K562 (cell line): ENCODE results near the gene EFCAB5. TPM values are rescaled to one million over a fixed set of nuclear protein-coding genes. Genes with fewer than 3 reads are reported as not detected.

ENCODE experiments used
- ATAC-seq: fragments of 200-7000 bp; cut with Tn5 transposase; 3 replicates; pipeline ENCODE4 v1.9.1; 2020; ENCODE audit warnings: moderate library complexity
- BruUV-seq: library from RNA; stranded (reverse); fragments of 400-500 nt; replicated peaks from 2 replicates; lab custom pipeline; 2021; lab: Mats Ljungman, UMichigan
- CTCF ChIA-PET: fragments of 300-600 bp; formaldehyde crosslinking; extraction: SDS; loops from one replicate; lab custom pipeline; 2021; ENCODE audit warnings: low intra/inter-chr PET ratio; lab: Yijun Ruan, JAX
- POLR2A ChIA-PET: fragments of 300-600, 350-650 bp; sonication (Branson Sonifier 250); formaldehyde crosslinking; extraction: SDS; loops from one replicate; lab custom pipeline; 2021; ENCODE audit warnings: antibody characterized with exemption, inconsistent platforms; lab: Yijun Ruan, JAX
- DNase-seq, 4 experiments: peaks; one replicate each; pipeline versions ENCODE4 v3.0.0 to v3.0.0-alpha.2; 2011 to 2018; ENCODE audit warnings: low spot score in 3 of 4, mixed read lengths in 3 of 4; ENCODE audit errors: extremely low read depth in 1 of 4
- FAIRE-seq: peaks from 2 replicates; lab custom pipeline; 2011; peaks lifted over from hg19 to GRCh38; lab: Jason Lieb, UNC
- H2AFZ ChIP-seq: 2 replicates; pipeline ENCODE4 v1.6.0; 2011; ENCODE audit warnings: low read depth, low read length, control low read depth, inconsistent platforms
- H3K27ac ChIP-seq: fragments of 200-600 bp; 3 replicates; pipeline ENCODE4 v1.8.0; 2011; ENCODE audit warnings: low read depth, mild to moderate bottlenecking, control low read depth, inconsistent platforms, low read length, moderate library complexity, mixed read lengths; ENCODE audit errors: extremely low read depth
- H3K27me3 ChIP-seq, 2 experiments: fragments of 300-600 bp in 1 of 2; 2 replicates in 1 of 2; 3 replicates in 1 of 2; pipeline versions ENCODE4 v1.6.0 to v1.8.0; 2011; ENCODE audit warnings: inconsistent platforms in 2 of 2, low read length in 2 of 2, mild to moderate bottlenecking in 1 of 2, mixed read lengths in 1 of 2, moderate library complexity in 1 of 2; ENCODE audit not compliant: control insufficient read depth in 2 of 2, insufficient read depth in 2 of 2
- H3K36me3 ChIP-seq: fragments of 300-600 bp; 3 replicates; pipeline ENCODE4 v1.8.0; 2011; ENCODE audit warnings: mild to moderate bottlenecking, low read length, inconsistent platforms; ENCODE audit not compliant: control insufficient read depth, insufficient read depth
- H3K4me1 ChIP-seq, 2 experiments: fragments of 200-600 bp in 1 of 2; replicated peaks in 1 of 2; 2 replicates in 1 of 2; 3 replicates in 1 of 2; pipeline versions ENCODE4 v1.5.1 to v1.8.0; 2011; ENCODE audit warnings: inconsistent platforms in 2 of 2, low read length in 2 of 2, mild to moderate bottlenecking in 1 of 2, mixed read lengths in 1 of 2, moderate library complexity in 1 of 2; ENCODE audit not compliant: control insufficient read depth in 2 of 2, insufficient read depth in 2 of 2
- H3K4me2 ChIP-seq: 2 replicates; pipeline ENCODE4 v1.6.1; 2011; ENCODE audit warnings: low read length, control low read depth, inconsistent platforms, mixed read lengths; ENCODE audit not compliant: insufficient read depth
- H3K4me3 ChIP-seq: fragments of 200-600 bp; sonication (generic), shearing (Covaris generic); 2 replicates; pipeline ENCODE4 v1.5.1; 2016; ENCODE audit warnings: control low read depth, inconsistent platforms
- H3K79me2 ChIP-seq: fragments of 200-600 bp; 3 replicates; pipeline ENCODE4 v1.8.0; 2011; ENCODE audit warnings: low read length, inconsistent platforms; ENCODE audit not compliant: control insufficient read depth, insufficient read depth
- H3K9ac ChIP-seq, 2 experiments: 2 replicates each; pipeline versions ENCODE4 v1.6.0 to v1.6.1; 2011; ENCODE audit warnings: low read depth in 2 of 2, low read length in 2 of 2, control low read depth in 1 of 2, inconsistent platforms in 1 of 2, mild to moderate bottlenecking in 1 of 2, mixed read lengths in 1 of 2; ENCODE audit not compliant: insufficient read depth in 1 of 2
- H3K9me1 ChIP-seq: one replicate; pipeline ENCODE4 v1.6.0; 2011; ENCODE audit warnings: inconsistent platforms, mild to moderate bottlenecking, low read length, moderate library complexity; ENCODE audit not compliant: control insufficient read depth, insufficient read depth
- H3K9me3 ChIP-seq: replicated peaks from 2 replicates; pipeline ENCODE4 v1.5.1; 2011; ENCODE audit warnings: low read depth, low read length, inconsistent platforms; ENCODE audit not compliant: control insufficient read depth, insufficient read depth
- H4K20me1 ChIP-seq: replicated peaks from 2 replicates; pipeline ENCODE4 v1.6.1; 2011; ENCODE audit warnings: low read length, inconsistent platforms, mixed read lengths; ENCODE audit not compliant: control insufficient read depth, insufficient read depth
- ATF1 ChIP-seq, 2 experiments: fragments of 450-650 bp in 1 of 2; IDR thresholded peaks; 2 replicates each; pipeline ENCODE4 v1.6.1; 2016; ENCODE audit warnings: missing compliant biosample characterization in 1 of 2, missing genetic modification characterization in 1 of 2
- C11orf30 ChIP-seq: fragments of 450-650 bp; IDR thresholded peaks from 2 replicates; pipeline ENCODE4 v1.6.1; 2016; ENCODE audit warnings: low read depth, mild to moderate bottlenecking
- CBX2 ChIP-seq: fragments of 200-600 bp; sonication (generic); IDR thresholded peaks from one replicate; pipeline ENCODE4 v1.6.1; 2012; ENCODE audit warnings: mild to moderate bottlenecking, low read length, inconsistent platforms; ENCODE audit not compliant: insufficient read depth, poor library complexity, severe bottlenecking
- DNMT1 ChIP-seq: fragments of 450-650 bp; IDR thresholded peaks from 2 replicates; pipeline ENCODE4 v1.6.1; 2016; ENCODE audit warnings: antibody characterized with exemption, mild to moderate bottlenecking
- MAFG ChIP-seq: fragments of 450-650 bp; conservative IDR thresholded peaks from 2 replicates; pipeline ENCODE4 v1.6.1; 2016; ENCODE audit warnings: missing genetic modification characterization, missing compliant biosample characterization
- NELFE ChIP-seq: IDR thresholded peaks from 2 replicates; pipeline ENCODE4 v1.6.1; 2011; ENCODE audit warnings: mild to moderate bottlenecking; ENCODE audit not compliant: insufficient read depth, insufficient read length
- POLR2A ChIP-seq: fragments of 450-650 bp; conservative IDR thresholded peaks from 2 replicates; pipeline ENCODE4 v1.6.1; 2016
- TBL1XR1 ChIP-seq, 2 experiments: IDR thresholded peaks; 2 replicates each; pipeline ENCODE4 v1.6.1; 2012; ENCODE audit warnings: improper control_type of control experiment in 2 of 2, low read length in 2 of 2, mild to moderate bottlenecking in 1 of 2
- ZBED1 ChIP-seq: IDR thresholded peaks from 2 replicates; pipeline ENCODE4 v1.6.1; 2014
- ZNF316 ChIP-seq: fragments of 450-650 bp; IDR thresholded peaks from 2 replicates; pipeline ENCODE4 v1.6.1; 2016
- ZNF644 ChIP-seq: fragments of 200-800 bp; sonication (Bioruptor generic); IDR thresholded peaks from 2 replicates; pipeline ENCODE4 v1.6.1; 2016; ENCODE audit warnings: low read depth, missing genetic modification characterization, missing compliant biosample characterization
- ZNF699 ChIP-seq: fragments of 250-450 bp; sonication (Bioruptor Pico); IDR thresholded peaks from 2 replicates; pipeline ENCODE4 v1.8.0; 2021; ENCODE audit warnings: mild to moderate bottlenecking, moderate library complexity; ENCODE audit not compliant: insufficient replicate concordance
- WGBS: fragments of 100-300 bp; shearing (Covaris generic); methylation state at CpG from one replicate; pipeline ENCODE4 v1.1.6; 2016; ENCODE audit warnings: low coverage, mixed read lengths; ENCODE audit not compliant: insufficient coverage; ENCODE audit errors: missing lambda C conversion rate; 5-methylcytosine and 5-hydroxymethylcytosine counted together
- in situ Hi-C: fragments of 300-500 bp; cut with MboI; formaldehyde crosslinking; loops from 4 replicates; pipeline ENCODE4 v1.15.0; 2018; ENCODE audit warnings: inconsistent platforms, mixed read lengths
- intact Hi-C: fragments of 100-400 bp; cut with micrococcal nuclease; formaldehyde crosslinking; loops from 2 replicates; pipeline ENCODE4 v1.14.2; 2022
- polyA plus RNA-seq, 8 experiments: library from polyadenylated mRNA; depleted of rRNA in 4 of 8; stranded (reverse) in 5 of 8; unstranded in 3 of 8; fragments of >200 nt; fragmentation: Nextera tagmentation in 2 of 8; fragmentation: Illumina TruSeq in 1 of 8; extraction: Ambion mirVana in 2 of 8; extraction: Trizol in 1 of 8; gene quantifications; 2 replicates each; pipeline versions ENCODE4 v1.2.1 to v1.2.3, GENCODE V29; 2011 to 2014; ENCODE audit warnings: inconsistent platforms in 1 of 8, missing spikeins in 1 of 8
- total RNA-seq, 7 experiments: library from RNA; depleted of rRNA in 6 of 7; stranded (reverse); fragments of >200 nt in 6 of 7; fragmentation: Illumina TruSeq in 2 of 7; extraction: Trizol in 2 of 7; gene quantifications; 2 replicates each; pipeline versions ENCODE4 v1.2.1 to v1.2.3, GENCODE V29; 2011 to 2021; ENCODE audit warnings: low replicate concordance in 1 of 7
- TF ChIP-seq, protein P1 (sequence below): fragments of 450-650 bp; IDR thresholded peaks from 2 replicates; pipeline ENCODE4 v1.6.1; 2016; ENCODE audit warnings: borderline replicate concordance
- TF ChIP-seq, protein P2 (sequence below): fragments of 250-450 bp; sonication (Bioruptor Pico); IDR thresholded peaks from 2 replicates; pipeline ENCODE4 v1.8.0; 2021; ENCODE audit warnings: mild to moderate bottlenecking, moderate library complexity

Gene EFCAB5
- total and polyA plus RNA-seq, 9 of the 15 experiments (the other 6 are each of a cell fraction or from before 2014, with no cell fraction given): 0.06 to 0.11 TPM; not detected in 7

DNA sequence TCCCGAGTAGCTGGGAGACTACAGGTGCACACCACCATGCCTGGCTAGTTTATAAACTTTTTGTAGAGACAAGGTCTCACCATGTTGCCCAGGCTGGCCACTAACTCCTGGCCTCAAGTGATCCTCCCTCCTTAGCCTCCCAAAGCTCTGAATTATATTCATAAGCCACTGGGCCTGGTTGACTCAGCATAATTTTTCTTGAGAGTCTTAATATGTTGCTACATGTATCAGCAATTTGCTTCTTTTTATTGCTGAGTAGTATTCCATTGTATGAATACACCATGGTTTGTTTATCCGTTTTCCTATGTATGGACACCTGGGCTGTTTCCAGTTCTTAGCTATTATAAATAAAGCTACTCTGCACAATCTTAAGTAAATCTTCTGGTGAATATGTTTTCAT is 132.8 kb downstream of the EFCAB5 start:
- Histone ChIP-seq H4K20me1 (no peaks in the 10 kb centered on the region), H3K27ac (no peak overlapping the region), H3K4me2 (no peak overlapping the region), H3K4me3 (no peak overlapping the region), H3K36me3 (no peaks in the 10 kb centered on the region), H2AFZ (no peak overlapping the region), H3K4me1 (no peaks in the 10 kb centered on the region), H3K27me3 (peaks cover 8 to 19% of the 10 kb centered on the region in 2 experiments; a peak in 3 of 5 replicates), H3K9me3 (no peaks in the 10 kb centered on the region), H3K9ac (no peak overlapping the region), H3K79me2 (no peaks in the 10 kb centered on the region), H3K9me1 (no peaks in the 10 kb centered on the region)
- CTCF ChIA-PET: no interaction called here
- TF ChIP-seq ZNF699 (CRISPR knock-in tag) (no peak), NELFE (no peak), MAFG (tag) (0 out of 2 replicates have a peak, but pooled peaks have one; percentile 20), ATF1 (CRISPR knock-in tag; IDR thresholded peaks at IDR 0.05) (no peak), ATF1 (tag; IDR thresholded peaks at IDR 0.05) (no peak), DNMT1 (no peak), ZNF644 (tag) (no peak), ZNF316 (peak; percentile 71), ZBED1 (no peak), CBX2 (no peak), TBL1XR1 (IDR thresholded peaks at IDR 0.05; ENCODE audit: low read length in 2 of 2) (no peak), C11orf30 (peak; percentile 51; the same call in 1 of the 2 replicates), POLR2A (no peak)
- TF ChIP-seq, protein P1, sequence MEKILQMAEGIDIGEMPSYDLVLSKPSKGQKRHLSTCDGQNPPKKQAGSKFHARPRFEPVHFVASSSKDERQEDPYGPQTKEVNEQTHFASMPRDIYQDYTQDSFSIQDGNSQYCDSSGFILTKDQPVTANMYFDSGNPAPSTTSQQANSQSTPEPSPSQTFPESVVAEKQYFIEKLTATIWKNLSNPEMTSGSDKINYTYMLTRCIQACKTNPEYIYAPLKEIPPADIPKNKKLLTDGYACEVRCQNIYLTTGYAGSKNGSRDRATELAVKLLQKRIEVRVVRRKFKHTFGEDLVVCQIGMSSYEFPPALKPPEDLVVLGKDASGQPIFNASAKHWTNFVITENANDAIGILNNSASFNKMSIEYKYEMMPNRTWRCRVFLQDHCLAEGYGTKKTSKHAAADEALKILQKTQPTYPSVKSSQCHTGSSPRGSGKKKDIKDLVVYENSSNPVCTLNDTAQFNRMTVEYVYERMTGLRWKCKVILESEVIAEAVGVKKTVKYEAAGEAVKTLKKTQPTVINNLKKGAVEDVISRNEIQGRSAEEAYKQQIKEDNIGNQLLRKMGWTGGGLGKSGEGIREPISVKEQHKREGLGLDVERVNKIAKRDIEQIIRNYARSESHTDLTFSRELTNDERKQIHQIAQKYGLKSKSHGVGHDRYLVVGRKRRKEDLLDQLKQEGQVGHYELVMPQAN: no peak
- TF ChIP-seq, protein P2, sequence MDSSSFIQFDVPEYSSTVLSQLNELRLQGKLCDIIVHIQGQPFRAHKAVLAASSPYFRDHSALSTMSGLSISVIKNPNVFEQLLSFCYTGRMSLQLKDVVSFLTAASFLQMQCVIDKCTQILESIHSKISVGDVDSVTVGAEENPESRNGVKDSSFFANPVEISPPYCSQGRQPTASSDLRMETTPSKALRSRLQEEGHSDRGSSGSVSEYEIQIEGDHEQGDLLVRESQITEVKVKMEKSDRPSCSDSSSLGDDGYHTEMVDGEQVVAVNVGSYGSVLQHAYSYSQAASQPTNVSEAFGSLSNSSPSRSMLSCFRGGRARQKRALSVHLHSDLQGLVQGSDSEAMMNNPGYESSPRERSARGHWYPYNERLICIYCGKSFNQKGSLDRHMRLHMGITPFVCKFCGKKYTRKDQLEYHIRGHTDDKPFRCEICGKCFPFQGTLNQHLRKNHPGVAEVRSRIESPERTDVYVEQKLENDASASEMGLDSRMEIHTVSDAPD: no peak
- intact Hi-C loops (no loop called here), in situ Hi-C loops (no loop called here)
- FAIRE-seq (no peak), ATAC-seq (no peak), DNase-seq (no peak)
- WGBS: 2% methylated on average over 2 of the region's 2 CpGs
- no TSS peak for BruUV-seq
- POLR2A ChIA-PET: interaction anchor here (0.9 kb wide), 1 partner anchor 12 kb away, joined by 3 read pairs; no protein-coding TSS in a partner anchor
